Muscle layer of duodenum (tissue), 2 donors: ENCODE data around the gene PIAS1.
"Not testable (repeated sequence)": the region's sequence is repeated elsewhere in the genome, so short reads cannot be mapped to it uniquely, and the experiment has no call there.

Source experiments
- H3K27ac ChIP-seq: one replicate; pipeline ENCODE4 v1.7.0; 2013; ENCODE audit warnings: mild to moderate bottlenecking, low read length
- H3K27me3 ChIP-seq: one replicate; pipeline ENCODE4 v1.7.0; 2013; ENCODE audit warnings: low read depth, mild to moderate bottlenecking, control low read depth, low read length
- H3K36me3 ChIP-seq, 2 donors: one replicate each; pipeline ENCODE4 v1.7.0; 2013; ENCODE audit warnings: low read length in 2 of 2, control low read depth in 1 of 2, mild to moderate bottlenecking in 1 of 2; ENCODE audit not compliant: insufficient read depth in 2 of 2, control insufficient read depth in 1 of 2
- H3K4me1 ChIP-seq, 2 donors: one replicate each; pipeline ENCODE4 v1.7.0; 2013; ENCODE audit warnings: low read length in 2 of 2, mild to moderate bottlenecking in 2 of 2, control low read depth in 1 of 2, moderate library complexity in 1 of 2; ENCODE audit not compliant: insufficient read depth in 2 of 2, control insufficient read depth in 1 of 2
- H3K4me3 ChIP-seq, 2 donors: one replicate each; pipeline ENCODE4 v1.7.0; 2013; ENCODE audit warnings: low read length in 2 of 2, low read depth in 1 of 2, mild to moderate bottlenecking in 1 of 2
- H3K9me3 ChIP-seq, 2 donors: one replicate each; pipeline ENCODE4 v1.7.0; 2013; ENCODE audit warnings: low read length in 2 of 2, control low read depth in 1 of 2, mild to moderate bottlenecking in 1 of 2; ENCODE audit not compliant: control insufficient read depth in 1 of 2
- donor health status: healthy.

PIAS1 gene

DNA sequence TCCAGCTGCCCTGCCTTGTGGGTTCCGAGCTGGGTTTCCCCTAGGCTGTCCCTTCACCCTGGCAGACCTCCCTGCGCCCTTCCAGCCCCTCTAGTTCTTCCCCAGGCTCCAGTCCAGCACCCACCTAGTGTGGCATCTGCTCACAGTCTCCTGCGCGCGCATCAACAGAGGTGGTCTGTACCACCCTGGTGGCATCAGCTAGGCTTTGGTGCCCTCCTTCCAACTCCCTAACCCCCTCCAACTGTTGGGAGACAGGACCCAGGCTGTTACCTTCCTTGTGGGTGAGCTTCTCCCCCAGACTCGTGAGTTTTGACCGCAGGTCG lies 143.0 kb downstream of the PIAS1 start:
- Histone ChIP-seq H3K27ac (no peak overlapping the region), H3K27me3 (no peaks in the 10 kb centered on the region), H3K4me1 (peaks cover 0 to 15% of the 10 kb centered on the region in 2 donors), H3K4me3 (no peak overlapping the region), H3K36me3 (peaks cover 10 to 16% of the 10 kb centered on the region in 2 donors), H3K9me3 (no peaks in the 10 kb centered on the region)

DNA sequence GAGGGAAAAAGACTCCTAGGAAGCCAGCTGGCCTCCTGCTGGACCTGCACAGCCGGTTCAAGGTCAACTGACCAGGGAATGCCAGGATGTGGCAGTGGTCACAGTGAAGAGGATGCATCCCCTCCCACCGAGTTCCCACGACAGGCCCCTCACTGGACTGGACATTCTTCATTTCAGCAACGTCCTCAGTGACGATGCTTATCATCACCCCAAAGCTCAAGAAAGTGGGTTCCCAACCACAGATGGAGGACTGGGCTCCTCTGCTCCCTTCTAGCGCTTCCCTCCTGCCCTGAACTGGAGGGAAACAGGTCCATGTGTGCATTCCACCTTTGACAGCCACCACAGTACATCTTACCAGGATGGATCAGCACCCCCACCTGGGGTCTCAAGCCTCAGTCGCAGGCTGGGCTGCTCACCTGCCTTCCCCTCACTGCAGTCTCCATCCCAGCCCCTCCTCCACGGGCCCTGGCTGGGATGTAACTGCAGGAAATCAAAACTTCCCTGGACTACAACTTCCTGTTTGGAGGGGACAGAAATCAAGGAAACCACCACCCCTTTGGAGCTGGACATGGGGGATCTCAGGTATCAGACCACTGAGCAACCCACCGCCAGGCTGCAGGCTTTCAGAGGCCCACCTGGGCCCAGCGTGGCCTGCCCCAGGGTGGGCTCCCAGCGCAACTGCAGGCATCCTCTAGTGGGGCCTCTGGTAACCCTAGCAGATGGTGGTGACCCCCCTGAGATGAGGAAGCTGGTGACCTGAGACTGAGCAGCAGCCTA lies 143.7 kb downstream of the PIAS1 start:
- Histone ChIP-seq H3K27ac (no peak overlapping the region), H3K9me3 (no peaks in the 10 kb centered on the region)

DNA sequence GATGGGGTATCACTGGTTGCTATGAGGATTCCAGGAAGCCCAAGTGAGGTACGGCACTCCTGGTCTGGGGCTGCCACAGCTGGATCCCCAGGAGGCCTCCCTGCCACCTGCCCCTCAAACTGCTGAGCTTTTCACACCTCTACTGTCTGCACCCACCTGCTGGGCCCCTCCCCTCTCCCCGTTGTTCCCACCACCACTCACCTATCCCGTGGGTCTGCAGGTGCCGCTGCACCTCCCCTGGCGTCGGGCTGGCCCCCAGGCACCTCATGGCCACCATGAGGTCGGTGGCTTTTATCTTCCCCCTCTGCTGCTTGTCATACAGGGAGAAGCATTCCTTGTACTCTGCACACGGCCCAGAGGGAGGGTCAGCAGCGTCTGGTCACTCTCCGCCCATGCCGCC lies 145.2 kb downstream of the PIAS1 start:
- Histone ChIP-seq H3K27ac (no peak overlapping the region), H3K4me3 (no peak overlapping the region), H3K27me3 (no peaks in the 10 kb centered on the region), H3K4me1 (peaks cover under 1 to 10% of the 10 kb centered on the region in 2 donors), H3K9me3 (no peaks in the 10 kb centered on the region), H3K36me3 (peaks cover 0 to 4% of the 10 kb centered on the region in 2 donors)

More for the DNA sequence above, 143.7 kb downstream of the PIAS1 start:
- Histone ChIP-seq H3K36me3 (peaks cover 3 to 9% of the 10 kb centered on the region in 2 donors), H3K27me3 (no peaks in the 10 kb centered on the region), H3K4me3 (no peak overlapping the region), H3K4me1 (peaks cover 0 to 15% of the 10 kb centered on the region in 2 donors)

DNA sequence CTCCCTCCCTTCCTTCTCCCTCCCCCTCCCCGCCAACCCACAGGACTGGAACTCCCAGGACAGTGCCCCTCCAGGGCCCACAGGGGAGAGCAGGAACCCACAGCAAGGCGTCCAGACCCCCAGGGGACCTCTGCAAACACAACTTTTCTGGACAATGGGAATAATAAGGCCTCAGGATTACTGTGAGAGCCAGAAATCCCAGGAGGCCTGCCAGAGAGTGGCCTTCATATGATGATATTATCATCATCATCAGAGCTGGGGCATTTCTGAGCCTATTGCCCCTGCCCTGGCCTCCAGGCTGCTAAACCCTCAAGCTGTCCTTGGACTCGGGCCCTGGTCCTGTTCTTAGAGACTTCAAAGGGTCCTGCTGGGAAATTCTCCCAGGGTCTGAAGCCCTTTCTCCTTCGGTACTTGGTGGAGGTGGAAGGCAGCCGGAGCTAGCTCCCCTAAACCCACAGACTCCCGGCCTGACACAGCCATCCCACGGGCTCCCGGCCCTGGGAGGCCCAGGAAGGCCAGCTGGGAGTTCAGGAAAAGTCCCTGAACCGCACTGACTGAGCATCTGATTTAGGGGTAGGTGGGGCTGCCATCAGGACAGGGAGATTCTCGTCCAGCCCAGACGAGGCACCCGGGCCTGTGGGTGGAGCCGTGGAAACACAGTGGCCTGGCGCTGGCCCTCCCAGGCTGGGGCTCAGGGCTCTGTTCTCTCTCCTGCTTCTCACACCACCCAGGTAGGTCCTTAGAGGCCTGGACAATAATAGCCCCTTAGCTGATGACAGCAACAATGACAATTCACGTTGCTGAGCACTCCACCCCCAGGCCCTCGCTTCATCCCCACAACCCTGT lies 146.1 kb downstream of the PIAS1 start:
- H3K4me3 ChIP-seq = no peak overlapping the region
- H3K4me1 ChIP-seq = peaks cover 9 to 19% of the 10 kb centered on the region in 2 donors
- no peaks in the 10 kb centered on the region for H3K27me3 ChIP-seq
- H3K27ac ChIP-seq = no peak overlapping the region
- H3K36me3 ChIP-seq = peaks cover 0 to 4% of the 10 kb centered on the region in 2 donors
- no peaks in the 10 kb centered on the region for H3K9me3 ChIP-seq

DNA sequence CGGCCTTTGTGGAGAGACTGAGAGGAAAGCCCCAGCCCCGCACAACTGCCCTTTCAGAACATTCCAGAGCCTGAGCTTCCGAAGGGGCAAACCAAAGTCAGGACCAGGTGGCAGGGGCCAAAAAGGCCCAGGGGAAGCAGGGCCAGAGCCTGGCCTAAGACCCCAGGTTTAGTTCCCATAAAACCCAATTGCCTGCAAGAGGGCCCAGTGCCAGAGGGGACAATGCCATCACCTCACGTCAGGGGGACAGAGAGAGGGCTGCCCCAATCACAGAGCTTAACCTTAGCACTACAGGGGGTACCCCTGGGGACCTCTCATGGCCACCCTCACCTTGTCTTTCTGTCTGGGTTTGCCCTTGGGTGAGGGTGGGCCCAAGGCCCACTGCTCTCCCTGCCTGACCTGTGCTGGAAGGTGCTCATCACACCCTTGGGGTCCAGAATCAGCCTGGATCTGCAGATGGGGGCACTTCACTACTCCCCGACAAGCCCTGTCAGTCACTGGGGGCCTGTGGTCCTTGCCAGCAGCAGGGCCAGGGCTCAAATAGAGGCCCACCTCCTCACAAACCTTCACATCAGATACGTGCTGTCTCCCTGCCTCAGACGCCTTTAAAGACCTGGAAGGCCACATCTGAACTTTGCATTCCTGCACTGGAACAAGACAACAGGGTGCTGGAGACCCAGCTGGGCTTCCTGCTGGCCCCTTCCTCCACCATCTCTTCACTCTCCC lies 147.2 kb downstream of the PIAS1 start:
- peaks cover 12 to 27% of the 10 kb centered on the region in 2 donors for H3K4me1 ChIP-seq
- H3K27me3 ChIP-seq = no peaks in the 10 kb centered on the region
- H3K36me3 ChIP-seq = peaks cover 0 to 2% of the 10 kb centered on the region in 2 donors
- H3K9me3 ChIP-seq = no peaks in the 10 kb centered on the region
- peak overlapping the region; percentile 39 for H3K27ac ChIP-seq
- H3K4me3 ChIP-seq = no peak overlapping the region

DNA sequence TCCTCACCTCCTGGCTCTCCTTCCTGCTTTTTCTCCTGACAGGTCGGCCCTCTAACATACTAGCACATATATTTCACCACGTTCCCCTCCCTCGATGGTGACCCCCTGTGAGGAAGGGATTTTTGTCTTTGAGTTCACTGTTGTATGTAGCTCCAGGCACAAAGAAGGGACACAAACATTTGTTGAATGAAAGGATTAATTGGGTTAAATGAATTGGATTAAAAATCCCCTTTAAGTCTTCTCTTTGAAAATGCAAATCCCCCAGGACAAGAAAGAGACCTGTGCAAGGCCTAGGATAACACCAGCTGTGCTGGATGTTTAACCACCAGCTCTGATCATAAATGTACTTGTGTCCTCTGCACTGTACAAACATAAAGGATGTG lies 147.8 kb downstream of the PIAS1 start:
- Histone ChIP-seq H3K27me3 (no peaks in the 10 kb centered on the region), H3K27ac (peak overlapping the region; percentile 39), H3K36me3 (no peaks in the 10 kb centered on the region), H3K9me3 (no peaks in the 10 kb centered on the region), H3K4me1 (peaks cover 14 to 25% of the 10 kb centered on the region in 2 donors), H3K4me3 (no peak overlapping the region)

DNA sequence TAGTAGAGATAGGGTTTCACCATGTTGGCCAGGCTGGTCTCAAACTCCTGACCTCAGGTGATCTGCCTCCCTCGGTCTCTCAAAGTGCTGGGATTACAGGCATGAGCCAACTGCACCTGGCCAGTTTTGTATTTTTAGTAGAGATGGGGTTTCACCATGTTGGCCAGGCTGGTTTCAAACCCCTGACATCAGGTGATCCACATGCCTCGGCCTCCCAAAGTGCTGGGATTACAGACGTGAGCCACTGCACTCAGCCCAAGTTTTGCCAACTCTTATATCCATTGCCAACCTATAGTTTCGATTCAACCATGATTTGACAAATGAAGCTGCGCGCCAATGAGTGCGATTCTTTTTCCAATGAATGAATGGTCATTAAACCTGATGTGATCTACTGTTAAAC lies 148.9 kb downstream of the PIAS1 start:
- H3K4me3 ChIP-seq, H3K36me3 ChIP-seq, H3K27ac ChIP-seq, H3K27me3 ChIP-seq, H3K9me3 ChIP-seq: not testable (repeated sequence)
- H3K4me1 ChIP-seq = peaks cover 14 to 19% of the 10 kb centered on the region in 2 donors

DNA sequence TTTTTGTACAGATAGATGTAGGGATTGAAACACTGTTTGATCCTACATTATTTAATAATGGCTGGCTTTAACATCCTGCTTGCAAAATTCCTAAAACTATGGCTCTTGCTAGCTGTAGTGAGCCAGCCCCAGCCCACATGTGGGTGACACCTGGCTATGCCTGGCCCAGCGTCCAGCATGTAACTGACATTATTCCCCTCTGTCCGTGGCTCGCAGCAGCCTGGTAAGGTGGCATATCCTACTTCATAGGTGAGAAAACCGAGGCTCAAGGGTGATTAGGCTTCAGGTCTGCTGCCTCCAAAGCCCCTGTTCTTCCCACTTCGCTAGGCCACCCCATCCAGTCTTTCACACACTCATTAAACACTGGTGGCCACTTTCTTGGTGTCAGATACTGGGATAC lies 149.4 kb downstream of the PIAS1 start:
- Histone ChIP-seq H3K36me3 (no peaks in the 10 kb centered on the region), H3K4me1 (peaks cover 14 to 19% of the 10 kb centered on the region in 2 donors), H3K27ac (no peak overlapping the region), H3K4me3 (peak overlapping the region in 1 of 2 donors; percentile 67), H3K27me3 (no peaks in the 10 kb centered on the region), H3K9me3 (no peaks in the 10 kb centered on the region)

DNA sequence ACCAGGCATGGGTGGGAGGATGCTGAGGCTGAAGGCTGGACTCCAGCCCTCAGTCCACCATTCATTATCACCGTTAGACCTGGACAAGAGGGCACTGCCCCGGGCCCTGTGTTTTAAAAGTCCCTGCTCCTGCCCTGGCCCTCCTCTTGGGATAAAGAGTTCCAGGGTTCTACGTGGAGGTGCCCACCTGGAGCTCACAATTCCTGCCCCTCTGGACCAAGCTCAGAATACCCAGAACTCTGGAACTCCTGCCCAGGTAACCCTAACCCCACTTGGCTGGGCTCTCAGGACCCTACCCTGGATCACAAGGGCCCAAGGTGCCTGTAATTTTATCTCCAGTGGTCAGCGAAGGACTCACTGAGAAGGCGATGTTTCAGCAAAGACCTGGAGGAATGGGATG lies 149.8 kb downstream of the PIAS1 start:
- no peaks in the 10 kb centered on the region for H3K27me3 ChIP-seq
- no peaks in the 10 kb centered on the region for H3K9me3 ChIP-seq
- no peaks in the 10 kb centered on the region for H3K36me3 ChIP-seq
- peaks cover 14 to 19% of the 10 kb centered on the region in 2 donors for H3K4me1 ChIP-seq
- H3K27ac ChIP-seq = peak overlapping the region; percentile 77
- H3K4me3 ChIP-seq = peak overlapping the region in 1 of 2 donors; percentile 67

DNA sequence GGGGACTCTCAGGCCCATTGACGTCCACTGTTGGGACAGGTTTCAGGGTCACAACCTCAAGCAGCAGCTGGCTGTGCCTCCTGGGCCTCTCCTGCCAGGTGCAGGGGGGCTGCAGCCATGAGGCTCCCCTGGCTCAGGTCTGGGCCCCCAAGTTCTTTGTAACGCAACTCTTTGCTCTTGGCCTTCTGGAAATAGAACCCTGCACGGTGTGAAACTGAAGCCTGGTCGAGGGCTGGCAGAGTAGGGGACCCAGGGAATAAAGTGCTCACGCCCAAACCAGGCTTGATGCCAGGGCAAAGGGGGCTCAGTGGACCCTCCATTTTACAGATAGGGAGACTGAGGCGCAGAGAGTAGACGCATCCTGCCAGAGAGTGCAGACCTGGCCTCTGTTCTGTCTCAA lies 150.2 kb downstream of the PIAS1 start:
- Histone ChIP-seq H3K9me3 (no peaks in the 10 kb centered on the region), H3K4me3 (peak overlapping the region in 1 of 2 donors; percentile 67), H3K27me3 (no peaks in the 10 kb centered on the region), H3K4me1 (peaks cover 14 to 19% of the 10 kb centered on the region in 2 donors), H3K36me3 (no peaks in the 10 kb centered on the region), H3K27ac (peak overlapping the region; percentile 77)
